DOHH2 (cell line): ENCODE results near the gene SCAP.

Source experiments
- H3F3A ChIP-seq: fragments of 200-600 bp; sonication (generic), shearing (Covaris generic); 2 replicates; pipeline ENCODE4 v1.6.0; 2016; ENCODE audit warnings: antibody characterized with exemption, mild to moderate bottlenecking; ENCODE audit not compliant: control insufficient read depth, insufficient read depth
- H3K27ac ChIP-seq: fragments of 200-600 bp; sonication (generic); 2 replicates; pipeline ENCODE4 v1.5.1; 2014; ENCODE audit warnings: low read depth, mild to moderate bottlenecking, low read length, moderate library complexity
- H3K27me3 ChIP-seq: fragments of 200-600 bp; sonication (generic); 2 replicates; pipeline ENCODE4 v1.6.1; 2014; ENCODE audit warnings: mild to moderate bottlenecking, low read length, mixed read lengths; ENCODE audit not compliant: control insufficient read depth
- H3K36me3 ChIP-seq: fragments of 200-600 bp; sonication (generic); 2 replicates; pipeline ENCODE4 v1.6.1; 2014; ENCODE audit warnings: mild to moderate bottlenecking, low read length, moderate library complexity, mixed read lengths; ENCODE audit not compliant: control insufficient read depth
- H3K4me1 ChIP-seq: fragments of 200-600 bp; sonication (generic); 2 replicates; pipeline ENCODE4 v1.6.1; 2014; ENCODE audit warnings: mild to moderate bottlenecking, low read length, mixed read lengths; ENCODE audit not compliant: control insufficient read depth
- H3K4me2 ChIP-seq: fragments of 200-600 bp; sonication (generic); 2 replicates; pipeline ENCODE4 v1.6.0; 2014; ENCODE audit warnings: mild to moderate bottlenecking, low read length, moderate library complexity
- H3K4me3 ChIP-seq: fragments of 200-600 bp; sonication (generic); 2 replicates; pipeline ENCODE4 v1.5.1; 2014; ENCODE audit warnings: mild to moderate bottlenecking, low read length, mixed read lengths
- H3K79me2 ChIP-seq: fragments of 200-600 bp; sonication (generic); 2 replicates; pipeline ENCODE4 v1.6.1; 2014; ENCODE audit warnings: mild to moderate bottlenecking, low read length, mixed read lengths; ENCODE audit not compliant: control insufficient read depth
- H3K9me2 ChIP-seq: fragments of 200-600 bp; sonication (generic); replicated peaks from 2 replicates; pipeline ENCODE4 v1.6.1; 2014; ENCODE audit warnings: mild to moderate bottlenecking, low read length, mixed read lengths; ENCODE audit not compliant: control insufficient read depth
- H3K9me3 ChIP-seq: fragments of 200-600 bp; sonication (generic); 2 replicates; pipeline ENCODE4 v1.6.1; 2014; ENCODE audit warnings: antibody characterized with exemption, low read length, mixed read lengths; ENCODE audit not compliant: control insufficient read depth, insufficient read depth
- H4K20me1 ChIP-seq: fragments of 200-600 bp; sonication (generic); 2 replicates; pipeline ENCODE4 v1.6.0; 2014; ENCODE audit warnings: low read depth, mild to moderate bottlenecking, antibody characterized with exemption, low read length, moderate library complexity; ENCODE audit not compliant: control insufficient read depth, insufficient read depth
- EZH2phosphoT487 ChIP-seq: fragments of 200-600 bp; sonication (generic); IDR thresholded peaks from 2 replicates; pipeline ENCODE4 v1.6.1; 2017; ENCODE audit warnings: borderline replicate concordance, mild to moderate bottlenecking, antibody characterized with exemption, low read length, moderate library complexity, mixed read lengths
- TF ChIP-seq, protein P1 (sequence below): fragments of 200-600 bp; sonication (generic); IDR thresholded peaks from one replicate; pipeline ENCODE4 v1.5.1; 2014; ENCODE audit warnings: antibody characterized with exemption, mild to moderate bottlenecking, low read depth, low read length; ENCODE audit not compliant: poor library complexity, severe bottlenecking

Gene SCAP

GRCh38 chr3:47398228-47398627, 77.5 kb downstream of the SCAP start:
- no peaks in the 10 kb centered on the region for H3F3A ChIP-seq
- no peak overlapping the region for H3K4me2 ChIP-seq
- H3K27me3 ChIP-seq, result no peaks in the 10 kb centered on the region
- no peaks in the 10 kb centered on the region for H3K4me1 ChIP-seq
- peaks cover 16% of the 10 kb centered on the region; the same call in 1 of the 2 replicates for H3K36me3 ChIP-seq
- no peaks in the 10 kb centered on the region for H4K20me1 ChIP-seq
- H3K4me3 ChIP-seq, result no peak overlapping the region
- H3K9me2 ChIP-seq, result no peaks in the 10 kb centered on the region
- peaks cover 27% of the 10 kb centered on the region for H3K79me2 ChIP-seq
- no peak overlapping the region for H3K27ac ChIP-seq
- no peak for TF ChIP-seq EZH2phosphoT487
- TF ChIP-seq, protein P1, sequence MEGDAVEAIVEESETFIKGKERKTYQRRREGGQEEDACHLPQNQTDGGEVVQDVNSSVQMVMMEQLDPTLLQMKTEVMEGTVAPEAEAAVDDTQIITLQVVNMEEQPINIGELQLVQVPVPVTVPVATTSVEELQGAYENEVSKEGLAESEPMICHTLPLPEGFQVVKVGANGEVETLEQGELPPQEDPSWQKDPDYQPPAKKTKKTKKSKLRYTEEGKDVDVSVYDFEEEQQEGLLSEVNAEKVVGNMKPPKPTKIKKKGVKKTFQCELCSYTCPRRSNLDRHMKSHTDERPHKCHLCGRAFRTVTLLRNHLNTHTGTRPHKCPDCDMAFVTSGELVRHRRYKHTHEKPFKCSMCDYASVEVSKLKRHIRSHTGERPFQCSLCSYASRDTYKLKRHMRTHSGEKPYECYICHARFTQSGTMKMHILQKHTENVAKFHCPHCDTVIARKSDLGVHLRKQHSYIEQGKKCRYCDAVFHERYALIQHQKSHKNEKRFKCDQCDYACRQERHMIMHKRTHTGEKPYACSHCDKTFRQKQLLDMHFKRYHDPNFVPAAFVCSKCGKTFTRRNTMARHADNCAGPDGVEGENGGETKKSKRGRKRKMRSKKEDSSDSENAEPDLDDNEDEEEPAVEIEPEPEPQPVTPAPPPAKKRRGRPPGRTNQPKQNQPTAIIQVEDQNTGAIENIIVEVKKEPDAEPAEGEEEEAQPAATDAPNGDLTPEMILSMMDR, result no peak
- no peaks in the 10 kb centered on the region for H3K9me3 ChIP-seq

DNA sequence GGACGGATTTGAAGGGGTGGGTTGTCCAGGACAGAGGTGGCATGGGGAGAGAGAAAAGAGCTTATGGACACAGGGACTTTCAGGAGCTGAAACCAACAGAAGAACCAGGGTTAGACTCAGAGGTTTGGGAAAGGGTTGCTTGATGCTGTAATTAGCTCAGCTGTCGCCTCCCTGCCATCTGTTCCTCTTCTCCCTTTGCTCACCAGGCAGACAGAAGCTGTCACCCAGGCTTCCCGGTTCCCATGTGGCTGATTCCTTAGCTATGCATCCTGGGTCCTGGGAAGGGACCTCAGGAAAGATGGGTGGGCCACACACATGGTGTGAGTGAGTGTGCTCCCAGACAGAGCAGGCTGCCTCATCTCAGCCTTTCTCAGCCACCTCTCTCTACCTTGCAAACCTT, 80.9 kb downstream of the SCAP start:
- no peaks in the 10 kb centered on the region for H4K20me1 ChIP-seq
- no peak overlapping the region for H3K27ac ChIP-seq
- H3K27me3 ChIP-seq, result no peaks in the 10 kb centered on the region
- H3K4me1 ChIP-seq, result no peaks in the 10 kb centered on the region
- peaks cover 57% of the 10 kb centered on the region for H3K79me2 ChIP-seq
- H3K9me2 ChIP-seq, result no peaks in the 10 kb centered on the region
- no peak overlapping the region for H3K4me3 ChIP-seq
- H3K9me3 ChIP-seq, result no peaks in the 10 kb centered on the region
- H3K36me3 ChIP-seq, result peaks cover 16% of the 10 kb centered on the region; the same call in 1 of the 2 replicates
- H3K4me2 ChIP-seq, result no peak overlapping the region
- H3F3A ChIP-seq, result no peaks in the 10 kb centered on the region
- TF ChIP-seq, protein P1, result no peak
- TF ChIP-seq EZH2phosphoT487, result no peak

GRCh38 chr3:47394140-47394870, 81.4 kb downstream of the SCAP start:
- Histone ChIP-seq H3K27ac (no peak overlapping the region), H3K79me2 (peaks cover 58% of the 10 kb centered on the region), H3K4me3 (no peak overlapping the region), H3K9me3 (no peaks in the 10 kb centered on the region), H3K27me3 (no peaks in the 10 kb centered on the region), H3K4me2 (no peak overlapping the region), H3K9me2 (no peaks in the 10 kb centered on the region), H3F3A (no peaks in the 10 kb centered on the region), H3K36me3 (peaks cover 11% of the 10 kb centered on the region; the same call in 1 of the 2 replicates), H4K20me1 (no peaks in the 10 kb centered on the region), H3K4me1 (no peaks in the 10 kb centered on the region)
- TF ChIP-seq EZH2phosphoT487, result no peak
- TF ChIP-seq, protein P1, result no peak
